SK-N-SH (cell line): Measurements from ENCODE around the gene GDE1.

ENCODE experiments used
- CTCF ChIP-seq: fragments of 200-600 bp; sonication (generic); IDR thresholded peaks from 2 replicates; pipeline ENCODE4 v1.6.1; 2017; ENCODE audit warnings: antibody characterized with exemption, mild to moderate bottlenecking, moderate library complexity
- GABPA ChIP-seq: IDR thresholded peaks from 2 replicates; pipeline ENCODE4 v1.4.0; 2012; ENCODE audit warnings: low read depth, mild to moderate bottlenecking
- RAD21 ChIP-seq: IDR thresholded peaks from 2 replicates; pipeline ENCODE4 v1.6.1; 2012; ENCODE audit warnings: mild to moderate bottlenecking, low read length
- RFX5 ChIP-seq: IDR thresholded peaks from 2 replicates; pipeline ENCODE4 v1.6.1; 2012; ENCODE audit warnings: mild to moderate bottlenecking, improper control_type of control experiment, low read length
- SMC3 ChIP-seq: IDR thresholded peaks from 2 replicates; pipeline ENCODE4 v1.6.1; 2012; ENCODE audit warnings: low read depth, low read length, improper control_type of control experiment
- USF1 ChIP-seq: IDR thresholded peaks from 2 replicates; pipeline ENCODE4 v1.4.0; 2012; ENCODE audit warnings: low read depth, borderline replicate concordance

GRCh38 chr16:19517424-19518089 lies 4.3 kb downstream of the GDE1 start:
- TF ChIP-seq SMC3 = no peak
- TF ChIP-seq RAD21 = no peak
- TF ChIP-seq CTCF = no peak
- TF ChIP-seq RFX5 = no peak
- no peak for TF ChIP-seq GABPA
- no peak for TF ChIP-seq USF1
